ENCODE data around the gene NABP1.

Gene NABP1

GRCh38 chr2:191707542-191707941, 29.6 kb downstream of the NABP1 start:
- DNase-seq (ENCODE audit: low read depth in 2 of 2), result no peak

DNA sequence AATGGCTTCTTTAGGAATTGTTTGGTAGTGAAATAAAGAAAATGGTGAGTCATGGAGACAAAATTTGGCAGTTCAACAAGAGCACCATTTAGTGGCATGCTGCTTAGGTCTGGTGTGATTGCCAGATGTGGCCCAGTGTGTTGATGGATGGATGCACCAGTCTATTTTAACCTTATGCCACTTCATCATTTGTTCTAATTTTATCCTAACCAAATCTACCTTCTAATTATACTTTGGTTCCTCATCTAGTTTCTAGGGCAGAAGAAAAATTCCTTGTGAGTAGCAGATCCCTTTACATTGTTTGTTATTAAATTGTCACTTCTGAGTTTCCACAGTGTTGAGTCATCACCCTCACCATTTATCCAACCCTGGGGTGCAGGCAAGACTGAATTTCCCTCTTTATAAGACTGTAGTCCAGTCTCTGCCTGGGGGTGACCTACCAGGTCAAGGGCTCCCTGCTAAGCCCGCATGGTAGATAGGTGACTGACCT, 32.5 kb downstream of the NABP1 start:
- peak; percentile 70 to 73 for DNase-seq (ENCODE audit: low read depth in 2 of 2)

GRCh38 chr2:191711621-191712020, 33.7 kb downstream of the NABP1 start:
- DNase-seq (ENCODE audit: low read depth in 2 of 2), result no peak

DNA sequence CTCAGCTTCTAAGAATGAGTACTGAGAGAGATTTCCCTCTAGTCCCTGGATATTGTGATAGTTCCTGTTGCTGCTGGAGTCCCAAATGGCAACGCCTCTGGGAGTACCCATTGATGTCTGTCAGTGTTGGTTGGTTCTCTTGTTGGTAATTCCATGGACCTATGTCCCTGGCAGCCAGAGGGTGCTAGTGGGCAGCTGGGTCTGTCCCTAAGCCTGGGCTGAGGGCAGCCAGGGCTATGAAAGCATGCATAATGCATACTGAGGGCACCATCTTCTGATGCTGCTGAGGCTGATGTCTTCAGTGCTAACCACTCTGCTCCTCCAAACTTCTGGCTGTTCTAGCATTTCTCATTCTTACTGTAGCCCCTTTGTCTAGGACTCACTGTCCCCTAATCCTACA, 35.9 kb downstream of the NABP1 start:
- no peak for DNase-seq (ENCODE audit: low read depth in 2 of 2)

DNA sequence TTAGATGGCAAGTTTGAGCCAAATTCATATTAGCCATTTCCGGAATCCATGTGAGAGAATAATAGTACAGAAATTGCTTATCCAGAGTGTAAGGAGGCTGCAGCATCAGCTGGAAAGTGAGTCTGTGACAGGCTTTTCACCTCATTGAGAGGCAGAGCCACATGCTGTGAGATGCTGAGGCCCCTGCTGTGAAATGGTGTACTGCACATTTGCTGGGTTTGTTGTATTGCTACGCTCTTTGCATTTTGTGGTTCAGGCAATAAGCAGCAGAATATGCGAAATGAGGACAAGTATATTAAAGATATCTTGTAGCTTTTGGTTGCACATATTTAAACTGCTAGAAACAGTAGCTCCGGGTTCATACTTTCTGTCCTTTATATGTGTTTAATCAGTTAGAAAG, 37.0 kb downstream of the NABP1 start:
- no peak for DNase-seq (ENCODE audit: low read depth in 2 of 2)

GRCh38 chr2:191715471-191715870, 37.5 kb downstream of the NABP1 start:
- DNase-seq (ENCODE audit: low read depth in 2 of 2), result no peak

DNA sequence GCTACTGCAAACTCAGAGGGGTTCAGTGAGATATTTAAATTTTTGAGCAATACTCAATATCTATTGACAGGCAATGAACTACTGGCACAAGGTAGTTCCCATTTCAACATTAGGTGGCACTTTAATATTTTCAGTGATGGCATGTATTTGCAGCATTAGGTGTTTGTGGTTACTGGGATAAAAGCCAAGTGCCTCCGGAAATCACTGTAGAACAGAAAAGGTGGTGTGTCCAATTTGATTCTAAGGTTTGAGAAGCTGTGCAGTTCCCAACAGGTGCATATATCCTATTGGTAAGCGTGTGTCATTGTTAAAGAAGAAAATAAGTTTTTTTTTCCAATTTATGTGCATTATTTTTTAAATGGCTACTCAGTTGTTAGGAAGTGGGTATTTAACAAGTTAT, 41.3 kb downstream of the NABP1 start:
- DNase-seq (ENCODE audit: low read depth in 2 of 2), result no peak

DNA sequence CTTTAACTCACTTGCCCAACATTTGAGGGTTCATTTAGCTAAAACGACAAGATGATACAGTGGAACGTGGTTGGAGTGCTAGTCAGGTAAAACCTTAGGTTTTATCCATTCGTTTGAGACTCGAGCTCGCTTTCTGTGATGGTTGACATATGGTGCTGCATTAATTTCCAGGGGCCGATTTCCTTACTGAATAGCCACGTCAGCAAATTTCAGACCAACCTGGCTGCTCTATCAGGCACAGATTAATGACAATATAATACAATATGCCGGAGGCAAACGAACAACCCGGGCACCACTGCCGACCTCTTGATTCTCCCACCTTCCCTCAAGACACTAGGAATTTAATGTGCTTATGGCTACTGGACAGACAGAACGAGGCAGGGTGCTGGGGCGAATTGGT, 42.0 kb downstream of the NABP1 start:
- no peak for DNase-seq (ENCODE audit: low read depth in 2 of 2)

DNA sequence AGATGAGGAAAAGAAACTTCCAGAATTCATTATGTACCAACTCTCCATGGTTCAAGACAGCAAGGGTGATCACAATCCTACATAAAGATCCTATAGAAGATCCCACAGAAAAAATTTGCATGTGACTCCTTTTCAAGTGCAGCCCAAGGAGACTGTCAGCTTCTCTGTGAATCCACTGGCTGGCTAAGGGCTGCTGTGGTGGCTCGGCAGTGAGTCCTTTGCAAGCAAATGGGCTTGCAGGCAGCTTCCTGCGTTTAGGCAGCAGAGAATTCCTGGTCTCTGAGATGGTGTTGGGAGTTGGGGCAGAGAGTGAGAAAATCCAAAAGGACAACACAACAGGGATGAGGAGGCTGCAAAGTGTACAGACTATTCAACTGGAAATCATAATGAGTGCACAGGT, 43.4 kb downstream of the NABP1 start:
- DNase-seq (ENCODE audit: low read depth in 2 of 2), result no peak

GRCh38 chr2:191724015-191724414, 46.1 kb downstream of the NABP1 start:
- DNase-seq (ENCODE audit: low read depth in 2 of 2), result no peak

GRCh38 chr2:191728750-191729624, 51.1 kb downstream of the NABP1 start:
- no peak for DNase-seq (ENCODE audit: low read depth in 2 of 2)

DNA sequence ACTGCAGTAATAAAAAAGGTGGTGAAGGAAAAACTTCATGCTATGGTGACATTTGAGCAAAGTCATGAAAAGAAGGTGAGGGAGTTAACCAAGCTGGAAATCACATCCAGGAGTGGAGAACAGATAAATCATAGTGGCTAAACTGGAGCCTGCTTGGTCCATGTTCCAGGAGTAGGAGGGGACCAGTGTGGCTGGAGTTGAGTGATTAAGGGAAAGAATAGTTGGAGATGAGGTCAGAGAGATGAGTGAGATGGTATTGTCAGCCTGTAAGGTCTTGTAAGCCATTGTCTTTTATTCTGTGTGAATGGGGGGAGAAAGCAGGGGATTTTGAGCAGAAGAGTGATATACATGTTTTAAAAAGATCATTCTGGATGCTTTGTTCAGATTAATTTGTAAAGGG, 52.3 kb downstream of the NABP1 start:
- DNase-seq (ENCODE audit: low read depth in 2 of 2), result no peak

Data from fibroblast of skin of left quadriceps (primary cell).